Suprapubic skin (tissue), 4 donors: ENCODE measurements around the gene ACOX3. TPM values are rescaled to one million over a fixed set of nuclear protein-coding genes. Genes with fewer than 3 reads are reported as not detected.
"Not testable (repeated sequence)": the region's sequence is repeated elsewhere in the genome, so short reads cannot be mapped to it uniquely, and the experiment has no call there.

ENCODE experiments used
- DNase-seq, 2 donors: peaks; one replicate each; pipeline ENCODE4 v3.0.0-alpha.2; 2019; ENCODE audit warnings: low spot score in 2 of 2
- H3K27ac ChIP-seq: fragments of 200-600 bp; sonication (generic); one replicate; pipeline ENCODE4 v1.5.1; 2019
- H3K27me3 ChIP-seq: fragments of 200-600 bp; sonication (generic); one replicate; pipeline ENCODE4 v1.5.1; 2019
- H3K36me3 ChIP-seq: fragments of 200-600 bp; sonication (generic); one replicate; pipeline ENCODE4 v1.5.1; 2019
- H3K4me1 ChIP-seq: fragments of 200-600 bp; sonication (generic); one replicate; pipeline ENCODE4 v1.5.1; 2019
- H3K4me3 ChIP-seq: fragments of 200-600 bp; sonication (generic); one replicate; pipeline ENCODE4 v1.5.1; 2019; ENCODE audit warnings: mild to moderate bottlenecking
- H3K9me3 ChIP-seq: fragments of 200-600 bp; sonication (generic); one replicate; pipeline ENCODE4 v1.5.1; 2019
- CTCF ChIP-seq, 2 donors: fragments of 200-600 bp in 1 of 2; fragments of 450-650 bp in 1 of 2; sonication (generic) in 1 of 2; IDR thresholded peaks; one replicate each; pipeline ENCODE4 v1.5.1; 2016 to 2019; ENCODE audit warnings: antibody characterized with exemption in 2 of 2, mild to moderate bottlenecking in 1 of 2, moderate library complexity in 1 of 2
- EP300 ChIP-seq: sonication (generic); formaldehyde crosslinking; IDR thresholded peaks from one replicate; pipeline ENCODE4 v1.6.1; 2017; ENCODE audit warnings: antibody characterized with exemption
- POLR2A ChIP-seq, 2 donors: fragments of 450-650 bp; IDR thresholded peaks; one replicate each; pipeline ENCODE4 v1.6.1; 2017; ENCODE audit warnings: antibody characterized with exemption in 2 of 2, mild to moderate bottlenecking in 2 of 2, moderate library complexity in 2 of 2
- POLR2AphosphoS5 ChIP-seq, 3 donors: sonication (generic); formaldehyde crosslinking; IDR thresholded peaks; one replicate each; pipeline ENCODE4 v1.6.1; 2017; ENCODE audit warnings: antibody characterized with exemption in 3 of 3
- WGBS: methylation state at CpG from one replicate; pipeline ENCODE4 v1.1.5; 2018; 5-methylcytosine and 5-hydroxymethylcytosine counted together
- total RNA-seq, 4 donors: library from RNA; depleted of rRNA; stranded (reverse); fragments of >200 nt; gene quantifications; one replicate each; pipeline ENCODE4 v1.1.0, GENCODE V29; 2016

The ACOX3 gene
- total RNA-seq, 4 donors from 2014 or later: 33.9 to 73.5 (median 54.3) TPM

GRCh38 chr4:8388528-8388870, 52.0 kb downstream of the ACOX3 start:
- Histone ChIP-seq H3K36me3 (peaks cover 67% of the 10 kb centered on the region), H3K9me3 (no peaks in the 10 kb centered on the region), H3K27ac (no peak overlapping the region), H3K4me3 (no peak overlapping the region), H3K27me3 (no peaks in the 10 kb centered on the region), H3K4me1 (peaks cover 19% of the 10 kb centered on the region)
- no peak for DNase-seq
- no peak for TF ChIP-seq EP300
- no peak for TF ChIP-seq POLR2A (IDR thresholded peaks at IDR 0.05)
- no peak for TF ChIP-seq POLR2AphosphoS5 (IDR thresholded peaks at IDR 0.05)
- no peak for TF ChIP-seq CTCF (IDR thresholded peaks at IDR 0.05)
- WGBS: 95% methylated on average over 4 of the region's 12 CpGs

- 91% methylated on average over 20 of the region's 33 CpGs for WGBS
- no peaks in the 10 kb centered on the region for H3K9me3 ChIP-seq
- DNase-seq: no peak
- H3K36me3 ChIP-seq: peaks cover 71% of the 10 kb centered on the region
- H3K27me3 ChIP-seq: no peaks in the 10 kb centered on the region
- no peak for TF ChIP-seq EP300
- TF ChIP-seq CTCF (IDR thresholded peaks at IDR 0.05): no peak
- no peak for TF ChIP-seq POLR2A (IDR thresholded peaks at IDR 0.05)
- no peak for TF ChIP-seq POLR2AphosphoS5 (IDR thresholded peaks at IDR 0.05)
- no peak overlapping the region for H3K4me3 ChIP-seq
- H3K4me1 ChIP-seq: peaks cover 15% of the 10 kb centered on the region
- no peak overlapping the region for H3K27ac ChIP-seq
Measured at GRCh38 chr4:8387615-8388527, 52.7 kb downstream of the ACOX3 start.

GRCh38 chr4:8387194-8387593, 53.3 kb downstream of the ACOX3 start:
- Histone ChIP-seq H3K36me3 (peaks cover 66% of the 10 kb centered on the region), H3K4me3 (no peak overlapping the region), H3K27ac (no peak overlapping the region), H3K4me1 (peaks cover 8% of the 10 kb centered on the region), H3K9me3 (no peaks in the 10 kb centered on the region), H3K27me3 (no peaks in the 10 kb centered on the region)
- 95% methylated on average over 19 of the region's 22 CpGs for WGBS
- no peak for TF ChIP-seq EP300
- no peak for TF ChIP-seq POLR2A (IDR thresholded peaks at IDR 0.05)
- no peak for TF ChIP-seq POLR2AphosphoS5 (IDR thresholded peaks at IDR 0.05)
- TF ChIP-seq CTCF (IDR thresholded peaks at IDR 0.05): no peak
- no peak for DNase-seq

- H3K27ac ChIP-seq: no peak overlapping the region
- H3K27me3 ChIP-seq: no peaks in the 10 kb centered on the region
- H3K4me3 ChIP-seq: no peak overlapping the region
- WGBS: 98% methylated on average over 23 of the region's 24 CpGs
- no peak for DNase-seq
- H3K36me3 ChIP-seq: peaks cover 61% of the 10 kb centered on the region
- peaks cover 4% of the 10 kb centered on the region for H3K4me1 ChIP-seq
- H3K9me3 ChIP-seq: no peaks in the 10 kb centered on the region
- TF ChIP-seq POLR2AphosphoS5 (IDR thresholded peaks at IDR 0.05) (no peak), CTCF (IDR thresholded peaks at IDR 0.05) (no peak), POLR2A (IDR thresholded peaks at IDR 0.05) (no peak), EP300 (no peak)
Measured at GRCh38 chr4:8386731-8387130, 53.8 kb downstream of the ACOX3 start.

GRCh38 chr4:8386131-8386530, 54.4 kb downstream of the ACOX3 start:
- not testable (repeated sequence) for H3K4me1 ChIP-seq, DNase-seq, H3K9me3 ChIP-seq, H3K27me3 ChIP-seq, H3K27ac ChIP-seq, H3K4me3 ChIP-seq
- WGBS: 77% methylated on average over 13 of the region's 13 CpGs
- H3K36me3 ChIP-seq: peaks cover 60% of the 10 kb centered on the region
